ENCODE data around the gene NDUFA8.

- TF ChIP-seq, protein P1, sequence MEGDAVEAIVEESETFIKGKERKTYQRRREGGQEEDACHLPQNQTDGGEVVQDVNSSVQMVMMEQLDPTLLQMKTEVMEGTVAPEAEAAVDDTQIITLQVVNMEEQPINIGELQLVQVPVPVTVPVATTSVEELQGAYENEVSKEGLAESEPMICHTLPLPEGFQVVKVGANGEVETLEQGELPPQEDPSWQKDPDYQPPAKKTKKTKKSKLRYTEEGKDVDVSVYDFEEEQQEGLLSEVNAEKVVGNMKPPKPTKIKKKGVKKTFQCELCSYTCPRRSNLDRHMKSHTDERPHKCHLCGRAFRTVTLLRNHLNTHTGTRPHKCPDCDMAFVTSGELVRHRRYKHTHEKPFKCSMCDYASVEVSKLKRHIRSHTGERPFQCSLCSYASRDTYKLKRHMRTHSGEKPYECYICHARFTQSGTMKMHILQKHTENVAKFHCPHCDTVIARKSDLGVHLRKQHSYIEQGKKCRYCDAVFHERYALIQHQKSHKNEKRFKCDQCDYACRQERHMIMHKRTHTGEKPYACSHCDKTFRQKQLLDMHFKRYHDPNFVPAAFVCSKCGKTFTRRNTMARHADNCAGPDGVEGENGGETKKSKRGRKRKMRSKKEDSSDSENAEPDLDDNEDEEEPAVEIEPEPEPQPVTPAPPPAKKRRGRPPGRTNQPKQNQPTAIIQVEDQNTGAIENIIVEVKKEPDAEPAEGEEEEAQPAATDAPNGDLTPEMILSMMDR (IDR thresholded peaks at IDR 0.05): no peak
- no peak for TF ChIP-seq POLR2A (IDR thresholded peaks at IDR 0.05)
These were observed 52.2 kb downstream of the NDUFA8 start for GRCh38 chr9:122107291-122107805.
